A375 (cell line): ENCODE results near the gene ZBTB34. TPM values are rescaled to one million over a fixed set of nuclear protein-coding genes. Genes with fewer than 3 reads are reported as not detected.

Source experiments
- total RNA-seq: library from RNA; depleted of rRNA; stranded (reverse); fragments of >200 nt; shearing (Covaris generic); gene quantifications from 2 replicates; pipeline ENCODE4 v1.2.3, GENCODE V29; 2014; rRNA removed

Gene ZBTB34
- 2.5 and 3.4 TPM in 2 replicates for total RNA-seq

GRCh38 chr9:126860077-126860756 lies at the start of gene ZBTB34:
ZBTB34 (plus strand) TSS chr9:126860639; CDS start chr9:126879400, 18,761 bp downstream.

GRCh38 chr9:126914458-126915280 lies 54.2 kb downstream of the ZBTB34 start, which contains the start of gene RALGPS1:
RALGPS1 (plus strand) TSS chr9:126914782; CDS start chr9:126962290, 47,508 bp downstream.

Other genes with a start within 250 kb of the ZBTB34 start
- gene LMX1B, start 246.7 kb upstream of the ZBTB34 start, total RNA-seq = 0.41 and 0.85 TPM in 2 replicates
- 7.0 and 7.8 TPM in 2 replicates for gene ZBTB43, start 55.6 kb upstream of the ZBTB34 start, total RNA-seq
- gene RALGPS1, start 54.1 kb downstream of the ZBTB34 start, total RNA-seq = 2.4 and 3.2 TPM in 2 replicates